Duodenal mucosa (tissue), 2 donors: ENCODE measurements around the gene CMC2.

Experiments
- H3K27ac ChIP-seq: one replicate; pipeline ENCODE4 v1.7.0; 2013; ENCODE audit warnings: low read depth, low read length
- H3K27me3 ChIP-seq, 2 donors: one replicate each; pipeline ENCODE4 v1.7.0; 2013; ENCODE audit warnings: low read length in 2 of 2, control low read depth in 1 of 2; ENCODE audit not compliant: insufficient read depth in 2 of 2, control insufficient read depth in 1 of 2
- H3K36me3 ChIP-seq, 2 donors: one replicate each; pipeline ENCODE4 v1.7.0; 2013; ENCODE audit warnings: low read length in 2 of 2, control low read depth in 1 of 2; ENCODE audit not compliant: insufficient read depth in 2 of 2, control insufficient read depth in 1 of 2
- H3K4me1 ChIP-seq, 2 donors: one replicate each; pipeline ENCODE4 v1.7.0; 2013; ENCODE audit warnings: low read length in 2 of 2, control low read depth in 1 of 2; ENCODE audit not compliant: insufficient read depth in 2 of 2, control insufficient read depth in 1 of 2
- H3K4me3 ChIP-seq, 2 donors: one replicate each; pipeline ENCODE4 v1.7.0; 2013; ENCODE audit warnings: low read length in 2 of 2, low read depth in 1 of 2
- H3K9ac ChIP-seq, 2 donors: one replicate each; pipeline ENCODE4 v1.7.0; 2013; ENCODE audit warnings: low read length in 2 of 2, low read depth in 1 of 2
- H3K9me3 ChIP-seq, 2 donors: one replicate each; pipeline ENCODE4 v1.7.0; 2013; ENCODE audit warnings: low read length in 2 of 2, control low read depth in 1 of 2; ENCODE audit not compliant: control insufficient read depth in 1 of 2

CMC2 gene

DNA sequence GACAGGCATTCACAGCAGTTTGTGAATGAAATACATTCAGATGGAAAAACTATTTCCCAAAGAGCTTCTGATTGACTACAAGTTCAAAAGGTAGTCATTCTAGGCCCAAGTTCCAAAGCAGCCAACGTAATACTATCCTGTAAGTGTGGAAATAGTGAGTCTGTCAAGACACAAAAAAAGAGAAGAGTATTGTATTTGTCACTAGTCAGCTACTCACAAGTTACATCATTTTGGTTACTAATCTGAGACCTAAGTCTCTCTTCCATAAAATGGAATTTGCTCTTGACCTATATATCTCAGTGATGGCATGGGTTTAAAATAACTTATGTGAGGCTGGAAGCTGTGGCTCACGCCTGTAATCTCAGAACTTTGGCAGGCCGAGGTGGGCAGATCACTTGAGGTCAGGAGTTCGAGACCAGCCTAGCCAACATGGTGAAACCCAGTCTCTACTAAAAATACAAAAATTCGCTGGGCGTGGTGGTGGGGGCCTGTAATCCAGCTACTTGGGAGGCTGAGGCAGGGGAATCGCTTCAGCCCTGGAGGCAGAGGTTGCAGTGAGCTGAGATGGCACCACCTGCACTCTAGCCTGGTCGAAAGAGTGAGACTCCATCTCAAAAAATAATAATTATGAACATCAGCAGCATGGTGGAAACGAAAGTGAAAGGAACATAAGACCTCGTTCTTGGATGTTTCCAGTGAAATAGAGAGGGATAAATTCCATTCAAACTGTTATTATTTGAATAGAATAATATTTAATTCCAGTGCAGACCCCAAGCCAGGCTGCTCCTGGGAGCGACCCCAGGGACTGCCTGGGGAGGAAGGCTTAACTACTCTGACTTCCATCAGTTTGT lies 2.9 kb downstream of the CMC2 start:
- H3K27me3 ChIP-seq: no peaks in the 10 kb centered on the region
- no peaks in the 10 kb centered on the region for H3K9me3 ChIP-seq
- peak overlapping the region; percentile 45 to 52 for H3K9ac ChIP-seq
- peak overlapping the region; percentile 63 to 94 for H3K4me3 ChIP-seq
- no peaks in the 10 kb centered on the region for H3K36me3 ChIP-seq
- H3K4me1 ChIP-seq: peaks cover 19% of the 10 kb centered on the region in 2 donors
- H3K27ac ChIP-seq: peak overlapping the region; percentile 41

DNA sequence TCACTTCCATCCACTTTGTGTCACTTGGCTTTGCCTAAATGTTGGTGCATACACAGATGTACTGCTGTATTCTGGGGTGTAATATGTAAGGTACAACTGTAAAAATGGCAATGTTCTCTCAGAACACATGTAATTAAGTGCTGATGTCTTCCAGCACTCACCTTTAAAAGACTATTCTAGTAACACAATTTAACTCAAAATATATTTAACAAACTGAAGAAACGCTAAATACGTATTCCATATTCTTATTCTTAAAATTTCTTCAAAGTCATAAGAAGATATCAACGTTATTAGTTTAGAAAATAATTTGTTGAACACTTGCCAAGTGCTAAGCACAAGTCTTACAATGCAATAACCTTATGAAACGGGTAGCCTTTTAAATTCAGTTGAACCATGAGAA lies 3.6 kb downstream of the CMC2 start:
- Histone ChIP-seq H3K27ac (no peak overlapping the region), H3K4me1 (peaks cover 14 to 23% of the 10 kb centered on the region in 2 donors), H3K9me3 (no peaks in the 10 kb centered on the region), H3K4me3 (no peak overlapping the region), H3K9ac (no peak overlapping the region), H3K27me3 (no peaks in the 10 kb centered on the region), H3K36me3 (no peaks in the 10 kb centered on the region)

DNA sequence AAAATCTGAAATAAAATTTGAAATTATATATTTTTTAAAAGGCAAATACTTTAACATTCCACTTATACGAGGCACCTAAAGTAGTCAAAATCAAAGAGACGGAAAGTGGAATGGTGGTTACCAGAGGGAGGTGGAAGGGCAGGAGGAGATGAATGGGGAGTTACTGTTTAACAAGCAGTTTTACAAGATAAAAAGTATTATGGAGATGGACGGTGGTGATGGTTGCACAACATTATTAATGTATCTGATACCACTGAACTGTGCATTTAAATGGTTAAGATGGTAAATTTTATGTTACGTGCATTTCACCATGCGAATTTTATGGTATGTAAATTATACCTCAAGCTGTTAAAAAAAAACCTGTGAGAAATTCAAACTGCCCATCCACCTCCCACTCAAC lies 5.4 kb downstream of the CMC2 start:
- H3K9me3 ChIP-seq: no peaks in the 10 kb centered on the region
- H3K4me3 ChIP-seq: no peak overlapping the region
- no peak overlapping the region for H3K9ac ChIP-seq
- H3K4me1 ChIP-seq: peaks cover 18 to 36% of the 10 kb centered on the region in 2 donors
- no peak overlapping the region for H3K27ac ChIP-seq
- H3K27me3 ChIP-seq: no peaks in the 10 kb centered on the region
- no peaks in the 10 kb centered on the region for H3K36me3 ChIP-seq

DNA sequence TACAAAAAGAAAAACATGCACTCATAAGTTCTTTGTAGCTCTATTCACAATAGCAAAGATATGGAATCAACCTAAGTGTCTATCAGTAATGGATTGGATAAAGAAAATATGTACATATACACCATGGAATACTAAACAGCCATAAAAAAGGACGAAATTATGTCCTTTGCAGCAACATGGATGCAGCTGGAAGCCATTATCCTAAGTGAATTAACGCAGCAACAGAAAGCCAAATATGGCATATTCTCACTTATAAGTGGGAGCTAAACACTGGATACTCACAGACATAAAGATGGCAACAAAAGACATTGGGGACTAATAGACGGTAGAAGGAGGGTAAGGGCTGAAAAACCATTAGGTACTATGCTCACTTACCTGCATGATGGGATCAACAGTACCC lies 5.8 kb downstream of the CMC2 start:
- H3K27ac ChIP-seq: no peak overlapping the region

DNA sequence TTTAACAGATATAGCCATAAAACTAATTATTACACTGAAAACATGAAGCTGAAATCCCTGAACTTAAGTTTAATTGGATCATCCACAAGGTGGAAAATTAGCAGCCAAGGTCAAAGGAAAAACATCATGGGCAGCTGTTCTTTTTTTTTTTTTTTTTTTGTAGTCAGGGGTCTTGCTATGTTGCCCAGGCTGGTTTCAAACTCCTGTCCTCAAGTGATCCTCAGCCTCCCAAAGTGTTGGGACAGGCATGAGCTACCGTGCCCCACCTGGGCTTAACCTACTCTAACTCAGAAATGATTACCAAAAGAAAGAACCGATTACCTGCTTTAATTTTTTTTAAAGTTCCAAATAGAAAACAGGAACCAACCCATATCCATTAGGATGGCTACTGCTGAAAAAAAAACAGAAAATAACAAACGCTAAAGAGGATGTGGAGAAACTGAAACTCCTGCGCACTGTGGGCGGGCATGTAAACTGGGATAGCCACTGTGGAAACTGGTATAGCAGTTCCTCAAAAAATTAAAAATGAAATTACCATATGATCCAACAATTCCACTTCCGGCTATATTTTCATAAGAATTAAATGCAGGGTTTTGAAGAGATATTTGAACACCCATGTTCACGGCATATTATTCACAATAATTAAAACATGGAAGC lies 8.6 kb downstream of the CMC2 start:
- H3K9ac ChIP-seq: peak overlapping the region; percentile 19 to 57
- peaks cover 4 to 20% of the 10 kb centered on the region in 2 donors for H3K4me1 ChIP-seq
- H3K9me3 ChIP-seq: no peaks in the 10 kb centered on the region
- H3K27ac ChIP-seq: no peak overlapping the region
- H3K4me3 ChIP-seq: peak overlapping the region; percentile 61 to 70
- no peaks in the 10 kb centered on the region for H3K27me3 ChIP-seq
- no peaks in the 10 kb centered on the region for H3K36me3 ChIP-seq

More for the DNA sequence above, 5.8 kb downstream of the CMC2 start:
- peaks cover 17 to 34% of the 10 kb centered on the region in 2 donors for H3K4me1 ChIP-seq
- H3K4me3 ChIP-seq: no peak overlapping the region
- no peaks in the 10 kb centered on the region for H3K9me3 ChIP-seq
- no peaks in the 10 kb centered on the region for H3K36me3 ChIP-seq
- H3K9ac ChIP-seq: no peak overlapping the region
- no peaks in the 10 kb centered on the region for H3K27me3 ChIP-seq

DNA sequence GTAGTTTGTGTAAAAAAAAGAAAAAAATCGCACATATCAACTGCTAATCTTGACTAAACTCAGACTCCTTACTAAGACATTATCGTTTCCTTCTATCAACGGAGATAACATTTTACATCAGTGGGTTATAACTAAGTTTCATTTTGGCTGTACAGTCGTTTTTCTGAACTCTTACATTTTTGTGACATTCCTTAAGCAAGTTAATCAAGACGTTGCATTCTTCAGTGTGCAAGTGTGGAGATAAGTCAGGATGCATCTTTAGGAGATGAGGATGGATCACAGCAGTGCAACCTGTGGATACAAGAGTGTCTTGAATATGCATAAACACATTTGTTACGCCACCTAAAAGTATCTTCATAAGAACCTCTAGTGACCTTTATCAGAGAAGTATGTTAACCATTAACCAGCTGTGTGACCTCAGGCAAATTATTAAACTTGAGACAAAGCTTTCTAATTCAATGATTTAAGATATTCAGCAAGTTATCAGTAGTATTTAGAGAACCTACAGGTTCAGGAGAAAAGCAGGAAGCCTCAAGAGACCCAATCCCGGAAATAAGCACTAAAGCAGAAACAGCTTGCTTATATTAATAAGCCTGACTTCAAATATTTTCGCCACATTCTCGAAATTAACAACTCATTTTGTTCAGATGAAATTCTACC lies 9.4 kb downstream of the CMC2 start:
- H3K4me3 ChIP-seq: peak overlapping the region; percentile 61 to 70
- H3K36me3 ChIP-seq: no peaks in the 10 kb centered on the region
- no peaks in the 10 kb centered on the region for H3K9me3 ChIP-seq
- peak overlapping the region; percentile 7 for H3K27ac ChIP-seq
- peak overlapping the region; percentile 19 to 57 for H3K9ac ChIP-seq
- H3K27me3 ChIP-seq: no peaks in the 10 kb centered on the region
- H3K4me1 ChIP-seq: peaks cover 4 to 17% of the 10 kb centered on the region in 2 donors

DNA sequence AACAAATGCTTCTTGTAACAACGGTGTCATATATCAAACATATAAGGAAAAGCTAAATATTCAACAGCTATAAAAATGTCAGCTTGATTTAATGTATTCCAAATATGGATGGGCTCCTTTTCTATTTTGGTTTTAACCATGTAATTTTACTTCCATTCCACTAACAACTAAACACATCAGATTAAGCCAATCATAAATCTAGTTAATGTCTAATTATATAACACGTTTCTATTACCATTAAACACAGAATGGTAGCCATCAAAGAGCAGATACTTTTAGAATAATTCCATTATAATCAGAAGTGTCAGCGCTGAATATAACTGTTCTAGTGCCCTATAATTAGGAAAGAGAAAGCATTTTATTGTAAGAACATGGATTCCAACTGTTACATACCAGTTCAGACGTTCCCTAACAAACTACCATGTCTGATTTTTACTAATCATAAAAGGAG lies 10.0 kb downstream of the CMC2 start:
- Histone ChIP-seq H3K4me3 (peak overlapping the region; percentile 61 to 70), H3K9ac (peak overlapping the region; percentile 3 to 57), H3K27ac (no peak overlapping the region)

DNA sequence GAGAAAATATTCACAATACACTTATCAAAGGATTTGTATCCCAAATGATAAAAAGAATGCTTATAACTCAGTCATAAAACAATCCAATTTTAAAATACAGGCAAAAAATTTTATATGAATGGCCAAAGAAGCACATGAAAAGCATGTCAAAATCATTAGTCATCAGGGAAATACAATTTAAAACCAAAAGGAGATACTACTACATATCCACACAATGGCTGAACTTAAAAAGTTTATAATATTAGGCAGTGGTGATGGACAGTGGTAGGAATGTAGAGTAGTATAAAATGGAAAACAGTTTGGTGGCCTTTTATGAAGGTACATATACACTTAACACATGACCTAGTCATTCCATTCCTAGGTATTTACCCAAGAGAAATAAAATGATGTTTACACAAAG lies 12.2 kb downstream of the CMC2 start:
- Histone ChIP-seq H3K4me1 (peaks cover 4 to 17% of the 10 kb centered on the region in 2 donors), H3K9ac (no peak overlapping the region)

More for the DNA sequence above, 10.0 kb downstream of the CMC2 start:
- Histone ChIP-seq H3K27me3 (no peaks in the 10 kb centered on the region), H3K36me3 (no peaks in the 10 kb centered on the region), H3K9me3 (no peaks in the 10 kb centered on the region), H3K4me1 (peaks cover 4 to 17% of the 10 kb centered on the region in 2 donors)

DNA sequence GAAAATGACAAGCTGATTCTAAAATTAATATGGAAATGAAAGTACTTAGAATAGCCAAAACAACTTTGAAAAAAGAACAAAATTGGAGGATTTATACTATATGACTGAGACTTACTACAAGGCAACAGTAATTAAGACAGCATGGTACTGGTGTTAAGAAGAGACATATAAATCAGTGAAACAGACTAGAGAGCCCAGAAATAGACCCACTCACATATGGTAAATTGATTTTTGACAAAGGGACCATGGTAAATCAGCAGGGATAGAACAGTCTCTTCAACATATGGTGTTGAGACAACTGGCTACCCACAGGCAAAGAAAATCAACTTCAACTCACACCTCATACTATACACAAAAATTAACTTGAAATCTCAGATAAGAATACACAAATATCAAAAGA lies 12.9 kb downstream of the CMC2 start:
- peaks cover 0 to 5% of the 10 kb centered on the region in 2 donors for H3K36me3 ChIP-seq
- H3K4me1 ChIP-seq: peaks cover 4 to 17% of the 10 kb centered on the region in 2 donors
- no peak overlapping the region for H3K9ac ChIP-seq
- H3K9me3 ChIP-seq: no peaks in the 10 kb centered on the region
- H3K27me3 ChIP-seq: no peaks in the 10 kb centered on the region
- no peak overlapping the region for H3K27ac ChIP-seq
- H3K4me3 ChIP-seq: no peak overlapping the region

More for the DNA sequence above, 12.2 kb downstream of the CMC2 start:
- no peaks in the 10 kb centered on the region for H3K9me3 ChIP-seq
- peaks cover 0 to 5% of the 10 kb centered on the region in 2 donors for H3K36me3 ChIP-seq
- no peak overlapping the region for H3K27ac ChIP-seq
- no peak overlapping the region for H3K4me3 ChIP-seq
- H3K27me3 ChIP-seq: no peaks in the 10 kb centered on the region

DNA sequence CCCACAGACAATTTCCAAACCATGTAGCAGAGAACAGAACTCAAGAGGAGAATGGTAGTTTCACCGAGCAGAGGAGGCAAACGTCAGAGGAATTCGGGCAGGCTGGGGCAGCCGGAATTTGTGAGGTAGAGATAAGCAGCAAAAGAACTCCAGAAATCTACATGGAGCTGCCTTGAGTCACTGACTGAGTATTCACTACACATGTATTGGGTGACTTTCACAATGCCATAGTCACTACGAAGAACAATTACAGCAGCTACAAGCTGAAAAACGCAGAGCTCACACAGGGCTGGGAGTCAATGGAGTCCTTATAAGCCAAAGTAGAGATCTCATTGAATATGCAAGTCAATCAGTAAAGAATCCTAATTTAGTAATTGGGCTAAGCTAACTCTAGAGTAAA lies 13.4 kb downstream of the CMC2 start:
- Histone ChIP-seq H3K4me3 (peak overlapping the region in 1 of 2 donors; percentile 20), H3K4me1 (peaks cover 4 to 15% of the 10 kb centered on the region in 2 donors), H3K36me3 (peaks cover 0 to 5% of the 10 kb centered on the region in 2 donors), H3K27ac (no peak overlapping the region), H3K9ac (no peak overlapping the region), H3K9me3 (no peaks in the 10 kb centered on the region), H3K27me3 (no peaks in the 10 kb centered on the region)
